Gastroesophageal sphincter (tissue), 3 donors: ENCODE measurements around the gene FAM118B.

Experiments used
- CTCF ChIP-seq, 4 experiments: fragments of 200-600 bp in 2 of 4; fragments of 450-650 bp in 2 of 4; sonication (generic) in 1 of 4; IDR thresholded peaks; one replicate each; pipeline ENCODE4 v1.5.1; 2017 to 2019; ENCODE audit warnings: antibody characterized with exemption in 4 of 4, mild to moderate bottlenecking in 2 of 4, moderate library complexity in 2 of 4
- POLR2A ChIP-seq, 2 donors: fragments of 450-650 bp; IDR thresholded peaks; one replicate each; pipeline ENCODE4 v1.6.1; 2017; ENCODE audit warnings: antibody characterized with exemption in 2 of 2, mild to moderate bottlenecking in 2 of 2, moderate library complexity in 1 of 2

GRCh38 chr11:126233391-126233790 lies 21.8 kb downstream of the FAM118B start:
- no peak for TF ChIP-seq CTCF (IDR thresholded peaks at IDR 0.05)
- TF ChIP-seq POLR2A (IDR thresholded peaks at IDR 0.05) = no peak
